Right lobe of liver (tissue), 6 donors: ENCODE data around the gene ARFGEF3. TPM values are rescaled to one million over a fixed set of nuclear protein-coding genes. Genes with fewer than 3 reads are reported as not detected.
"Not testable (repeated sequence)": the region's sequence is repeated elsewhere in the genome, so short reads cannot be mapped to it uniquely, and the experiment has no call there.

Source experiments
- ATAC-seq, 4 donors: fragments of 200-7000 bp; cut with Tn5 transposase; one replicate each; pipeline ENCODE4 v1.9.1; 2020; ENCODE audit warnings: mild to moderate bottlenecking in 4 of 4, moderate library complexity in 4 of 4
- DNase-seq, 3 donors: peaks; one replicate each; pipeline ENCODE4 v3.0.0-alpha.2; 2020
- H3K27ac ChIP-seq, 3 donors: fragments of 200-600 bp; one replicate each; pipeline ENCODE4 v1.8.0; 2022
- H3K27me3 ChIP-seq, 2 donors: fragments of 200-600 bp; one replicate each; pipeline ENCODE4 v1.8.0; 2022
- H3K36me3 ChIP-seq, 4 donors: fragments of 200-600 bp; sonication (generic) in 1 of 4; one replicate each; pipeline versions ENCODE4 v1.5.1 to v1.8.0; 2017 to 2022; ENCODE audit warnings: control low read depth in 1 of 4
- H3K4me1 ChIP-seq, 4 donors: fragments of 200-600 bp; sonication (generic) in 1 of 4; one replicate each; pipeline versions ENCODE4 v1.5.1 to v1.8.0; 2017 to 2022; ENCODE audit warnings: control low read depth in 1 of 4
- H3K4me3 ChIP-seq, 3 donors: fragments of 200-600 bp; one replicate each; pipeline ENCODE4 v1.8.0; 2022
- H3K9me3 ChIP-seq, 4 donors: fragments of 200-600 bp; sonication (generic) in 1 of 4; one replicate each; pipeline versions ENCODE4 v1.5.1 to v1.8.0; 2017 to 2022; ENCODE audit warnings: control low read depth in 1 of 4
- POLR2A ChIP-seq: fragments of 450-650 bp; IDR thresholded peaks from one replicate; pipeline ENCODE4 v1.6.1; 2017; ENCODE audit warnings: antibody characterized with exemption, mild to moderate bottlenecking
- WGBS: methylation state at CpG from one replicate; pipeline ENCODE4 v1.1.6; 2018; ENCODE audit warnings: low coverage, low lambda C conversion rate; ENCODE audit not compliant: insufficient coverage; ENCODE audit errors: missing lambda C conversion rate; 5-methylcytosine and 5-hydroxymethylcytosine counted together
- intact Hi-C, 2 donors: fragments of 100-400 bp; cut with DNase I; formaldehyde crosslinking; loops; one replicate each; pipeline versions ENCODE4 v1.11.2 to v1.14.1; 2022
- total RNA-seq, 6 experiments: library from RNA; depleted of rRNA in 2 of 6; stranded (reverse); fragments of >200 nt in 2 of 6; fragmentation: NEBNext Ultra II Directional in 3 of 6; extraction: Animal tissue kit (Norgen Biotek cat#: 25700) in 3 of 6; gene quantifications; one replicate each; pipeline versions ENCODE4 v1.1.0 to v1.2.4, GENCODE V29; 2016 to 2023
- TF ChIP-seq, protein P1 (sequence below), 4 donors: fragments of 200-600 bp in 3 of 4; fragments of 450-650 bp in 1 of 4; IDR thresholded peaks; one replicate each; pipeline versions ENCODE4 v1.5.1 to v1.8.0; 2016 to 2022; ENCODE audit warnings: antibody characterized with exemption in 4 of 4, mild to moderate bottlenecking in 2 of 4
- donor health status: DM: no; HTN: yes; CAD: no.
- donor health status: DM: no; HTN: no; CAD: no.
- donor health status: DM: no; HTN: no; CAD: no.
- donor health status: DM: no; HTN: yes; CAD: no.
- donor health status: DM: no; HTN: yes; CAD: no.

The ARFGEF3 gene
- total RNA-seq, 6 experiments from 2014 or later: 0.07 to 2.0 (median 0.24) TPM

- H3K36me3 ChIP-seq: no peaks in the 10 kb centered on the region
- 54% methylated on average over 3 of the region's 3 CpGs for WGBS
- no peak for TF ChIP-seq POLR2A
- TF ChIP-seq, protein P1, sequence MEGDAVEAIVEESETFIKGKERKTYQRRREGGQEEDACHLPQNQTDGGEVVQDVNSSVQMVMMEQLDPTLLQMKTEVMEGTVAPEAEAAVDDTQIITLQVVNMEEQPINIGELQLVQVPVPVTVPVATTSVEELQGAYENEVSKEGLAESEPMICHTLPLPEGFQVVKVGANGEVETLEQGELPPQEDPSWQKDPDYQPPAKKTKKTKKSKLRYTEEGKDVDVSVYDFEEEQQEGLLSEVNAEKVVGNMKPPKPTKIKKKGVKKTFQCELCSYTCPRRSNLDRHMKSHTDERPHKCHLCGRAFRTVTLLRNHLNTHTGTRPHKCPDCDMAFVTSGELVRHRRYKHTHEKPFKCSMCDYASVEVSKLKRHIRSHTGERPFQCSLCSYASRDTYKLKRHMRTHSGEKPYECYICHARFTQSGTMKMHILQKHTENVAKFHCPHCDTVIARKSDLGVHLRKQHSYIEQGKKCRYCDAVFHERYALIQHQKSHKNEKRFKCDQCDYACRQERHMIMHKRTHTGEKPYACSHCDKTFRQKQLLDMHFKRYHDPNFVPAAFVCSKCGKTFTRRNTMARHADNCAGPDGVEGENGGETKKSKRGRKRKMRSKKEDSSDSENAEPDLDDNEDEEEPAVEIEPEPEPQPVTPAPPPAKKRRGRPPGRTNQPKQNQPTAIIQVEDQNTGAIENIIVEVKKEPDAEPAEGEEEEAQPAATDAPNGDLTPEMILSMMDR (IDR thresholded peaks at IDR 0.05): no peak
- no peak overlapping the region for H3K4me3 ChIP-seq
- no peaks in the 10 kb centered on the region for H3K4me1 ChIP-seq
- intact Hi-C loops: loop anchor here (5.0 to 10.0 kb wide), 3 partner anchors 112 to 171 kb away; no protein-coding TSS in a partner anchor
- peak overlapping the region in 1 of 3 donors; percentile 27 for H3K27ac ChIP-seq
- no peak for ATAC-seq
- H3K27me3 ChIP-seq: no peaks in the 10 kb centered on the region
- H3K9me3 ChIP-seq: no peaks in the 10 kb centered on the region
- no peak for DNase-seq
These were observed 45.1 kb upstream of the ARFGEF3 start for GRCh38 chr6:138116661-138116999.

DNA sequence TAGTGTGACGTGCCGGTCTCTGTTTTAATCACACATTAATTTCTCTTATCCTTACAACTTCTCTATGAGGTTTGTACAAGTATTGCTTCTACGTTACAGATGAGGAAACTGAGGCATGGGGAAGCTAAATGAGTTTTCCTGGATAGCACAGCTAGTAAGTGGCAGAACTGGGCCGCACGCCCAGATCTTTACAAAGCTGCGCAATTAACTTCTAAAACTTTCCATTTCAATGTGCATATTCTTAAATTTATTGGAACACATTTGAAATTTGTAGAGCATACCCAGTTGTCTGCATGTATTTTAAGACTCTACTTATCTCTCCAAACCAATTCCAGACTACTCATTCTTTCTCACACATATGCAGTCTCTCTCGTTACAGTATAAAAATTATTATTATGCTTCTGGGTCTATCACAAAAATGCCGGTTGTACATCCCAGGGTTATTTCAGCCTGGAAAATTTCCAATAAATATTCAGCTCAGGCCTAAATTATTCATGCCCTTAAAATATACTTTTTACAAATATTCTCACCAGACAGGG is 44.3 kb upstream of the ARFGEF3 start:
- no peak overlapping the region for H3K27ac ChIP-seq
- no peak for ATAC-seq
- intact Hi-C loops: loop anchor here (5.0 to 10.0 kb wide), 3 partner anchors 113 to 170 kb away; no protein-coding TSS in a partner anchor

DNA sequence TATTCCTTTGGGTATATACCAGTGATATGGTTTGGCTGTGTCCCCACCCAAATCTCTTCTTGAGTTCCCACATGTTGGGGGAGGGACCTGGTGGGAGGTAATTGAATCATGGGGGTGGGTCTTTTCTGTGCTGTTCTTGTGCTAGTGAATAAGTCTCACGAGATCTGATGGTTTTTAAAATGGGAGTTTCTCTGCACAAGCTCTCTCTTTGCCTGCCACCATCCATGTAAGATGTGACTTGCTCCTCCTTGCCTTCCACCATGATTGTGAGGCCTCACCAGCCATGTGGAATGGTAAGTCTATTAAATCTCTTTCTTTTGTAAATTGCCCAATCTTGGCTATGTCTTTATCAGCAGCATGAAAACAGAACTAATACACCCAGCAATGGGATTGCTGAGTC is 42.5 kb upstream of the ARFGEF3 start:
- not testable (repeated sequence) for H3K27ac ChIP-seq, H3K4me1 ChIP-seq, H3K4me3 ChIP-seq, ATAC-seq, H3K9me3 ChIP-seq, DNase-seq, H3K27me3 ChIP-seq, H3K36me3 ChIP-seq
- intact Hi-C loops: loop anchor here (5.0 to 10.0 kb wide), 3 partner anchors 114 to 168 kb away; no protein-coding TSS in a partner anchor
- WGBS: 100% methylated on average over 1 of the region's 1 CpG

More for the DNA sequence above, 44.3 kb upstream of the ARFGEF3 start:
- Histone ChIP-seq H3K36me3 (no peaks in the 10 kb centered on the region), H3K4me1 (no peaks in the 10 kb centered on the region), H3K27me3 (no peaks in the 10 kb centered on the region), H3K9me3 (no peaks in the 10 kb centered on the region), H3K4me3 (no peak overlapping the region)
- DNase-seq: no peak
- 77% methylated on average over 8 of the region's 8 CpGs for WGBS
- TF ChIP-seq, protein P1 (IDR thresholded peaks at IDR 0.05): no peak
- TF ChIP-seq POLR2A: no peak

- TF ChIP-seq, protein P1 (IDR thresholded peaks at IDR 0.05): no peak
- TF ChIP-seq POLR2A: no peak
- Histone ChIP-seq H3K27ac (no peak overlapping the region), H3K4me3 (no peak overlapping the region), H3K27me3 (no peaks in the 10 kb centered on the region), H3K9me3 (no peaks in the 10 kb centered on the region), H3K36me3 (no peaks in the 10 kb centered on the region), H3K4me1 (no peaks in the 10 kb centered on the region)
- intact Hi-C loops: loop anchor here (5.0 to 10.0 kb wide), 4 partner anchors 115 to 295 kb away; no protein-coding TSS in a partner anchor
- DNase-seq (no peak), ATAC-seq (no peak)
These were observed 41.8 kb upstream of the ARFGEF3 start for GRCh38 chr6:138119976-138120375.

- Histone ChIP-seq H3K27me3 (no peaks in the 10 kb centered on the region), H3K4me1 (no peaks in the 10 kb centered on the region), H3K36me3 (no peaks in the 10 kb centered on the region), H3K4me3 (no peak overlapping the region), H3K27ac (no peak overlapping the region), H3K9me3 (no peaks in the 10 kb centered on the region)
- TF ChIP-seq, protein P1 (IDR thresholded peaks at IDR 0.05): no peak
- TF ChIP-seq POLR2A: no peak
- DNase-seq (no peak), ATAC-seq (no peak)
- WGBS: 73% methylated on average over 4 of the region's 4 CpGs
- intact Hi-C loops: loop anchor here in 1 of 2 donors (10.0 kb wide), 1 partner anchor 291 kb away; no protein-coding TSS in a partner anchor
These were observed 37.6 kb upstream of the ARFGEF3 start for GRCh38 chr6:138124096-138124495.
